ENCODE measurements around the gene TMEM238L. TPM values are rescaled to one million over a fixed set of nuclear protein-coding genes. Genes with fewer than 3 reads are reported as not detected.

TMEM238L gene
- total and polyA plus RNA-seq, 9 of the 15 experiments (the other 6 are each of a cell fraction or from before 2014, with no cell fraction given) = not detected

GRCh38 chr17:10821054-10821453 lies 17.2 kb upstream of the TMEM238L start:
- Histone ChIP-seq H3K4me1 (replicated peaks in 1 of 2; ENCODE audit: control insufficient read depth in 2 of 2, insufficient read depth in 2 of 2, low read length in 2 of 2) (no peaks in the 10 kb centered on the region), H3K4me3 (no peak overlapping the region), H3K36me3 (ENCODE audit: control insufficient read depth, insufficient read depth, low read length) (no peaks in the 10 kb centered on the region), H3K4me2 (ENCODE audit: insufficient read depth, low read length) (no peak overlapping the region), H3K27me3 (ENCODE audit: control insufficient read depth in 2 of 2, insufficient read depth in 2 of 2, low read length in 2 of 2) (no peaks in the 10 kb centered on the region; a peak in 1 of 5 replicates), H3K9ac (ENCODE audit: insufficient read depth in 1 of 2, low read depth in 2 of 2, low read length in 2 of 2) (no peak overlapping the region), H2AFZ (ENCODE audit: low read depth, low read length) (no peak overlapping the region), H4K20me1 (replicated peaks; ENCODE audit: control insufficient read depth, insufficient read depth, low read length) (no peaks in the 10 kb centered on the region), H3K9me3 (replicated peaks; ENCODE audit: control insufficient read depth, insufficient read depth, low read depth, low read length) (no peaks in the 10 kb centered on the region), H3K27ac (ENCODE audit: extremely low read depth, low read depth, low read length) (no peak overlapping the region), H3K79me2 (ENCODE audit: control insufficient read depth, insufficient read depth, low read length) (no peaks in the 10 kb centered on the region), H3K9me1 (ENCODE audit: control insufficient read depth, insufficient read depth, low read length) (no peaks in the 10 kb centered on the region)
- DNase-seq (ENCODE audit: extremely low read depth in 1 of 4, low spot score in 3 of 4) (no peak), ATAC-seq (no peak), FAIRE-seq (no peak)
- WGBS (ENCODE audit: insufficient coverage, low coverage, missing lambda C conversion rate) = 0% methylated on average over 2 of the region's 4 CpGs
- BruUV-seq (replicated peaks) = no TSS peak
- CTCF ChIA-PET (ENCODE audit: low intra/inter-chr PET ratio) = no interaction called here
- in situ Hi-C loops (cut with MboI) (no loop called here), intact Hi-C loops (cut with micrococcal nuclease) (no loop called here)
- POLR2A ChIA-PET = no interaction called here
- no peak for TF ChIP-seq PHF21A (IDR thresholded peaks at IDR 0.05; ENCODE audit: borderline replicate concordance, low read depth)
- no peak for TF ChIP-seq SREBF2 (CRISPR knock-in tag; IDR thresholded peaks at IDR 0.05)
- no peak for TF ChIP-seq KAT7 (CRISPR knock-in tag; IDR thresholded peaks at IDR 0.05; ENCODE audit: borderline replicate concordance)
- no peak for TF ChIP-seq ZNF280A (IDR thresholded peaks at IDR 0.05; ENCODE audit: low read depth, partially characterized antibody)
- TF ChIP-seq BDP1 (IDR thresholded peaks at IDR 0.05; ENCODE audit: insufficient read depth, insufficient read length) = no peak
- TF ChIP-seq KAT2B (IDR thresholded peaks at IDR 0.05; ENCODE audit: low read depth, low read length) = no peak
- no peak for TF ChIP-seq CC2D1A (IDR thresholded peaks at IDR 0.05)
- no peak for TF ChIP-seq THRA (IDR thresholded peaks at IDR 0.05)
- TF ChIP-seq ETV5 (CRISPR knock-in tag; IDR thresholded peaks at IDR 0.05; ENCODE audit: low read depth) = no peak
- no peak for TF ChIP-seq ZBTB9 (CRISPR knock-in tag; IDR thresholded peaks at IDR 0.05)
- no peak for TF ChIP-seq ZNF184 (CRISPR knock-in tag; IDR thresholded peaks at IDR 0.05)
- TF ChIP-seq ATF2 (CRISPR knock-in tag; IDR thresholded peaks at IDR 0.05) = no peak
- no peak for TF ChIP-seq TEAD2 (tag; IDR thresholded peaks at IDR 0.05)
- TF ChIP-seq ZNF785 (CRISPR knock-in tag; IDR thresholded peaks at IDR 0.05) = no peak
- TF ChIP-seq ATF6 (CRISPR knock-in tag; IDR thresholded peaks at IDR 0.05) = no peak
- TF ChIP-seq CBX2 (IDR thresholded peaks at IDR 0.05; ENCODE audit: insufficient read depth, low read length, poor library complexity, severe bottlenecking) = no peak
- no peak for TF ChIP-seq LEF1 (IDR thresholded peaks at IDR 0.05)

Data from K562 (cell line).